Hepatocyte (in vitro differentiated cells): Measurements from ENCODE around the gene RAB21.

ENCODE experiments used
- CTCF ChIP-seq: fragments of 200-600 bp; sonication (generic); IDR thresholded peaks from 2 replicates; pipeline ENCODE4 v1.5.1; 2016; ENCODE audit warnings: antibody characterized with exemption, mild to moderate bottlenecking; ENCODE audit not compliant: poor library complexity
- EZH2 ChIP-seq: fragments of 200-600 bp; sonication (generic); IDR thresholded peaks from 2 replicates; pipeline ENCODE4 v1.6.1; 2016; ENCODE audit warnings: antibody characterized with exemption, mild to moderate bottlenecking, borderline replicate concordance
- EZH2phosphoT487 ChIP-seq: fragments of 200-600 bp; sonication (generic); IDR thresholded peaks from one replicate; pipeline ENCODE4 v1.6.1; 2018; ENCODE audit warnings: antibody characterized with exemption, mild to moderate bottlenecking, low read depth, moderate library complexity; ENCODE audit not compliant: unreplicated experiment, severe bottlenecking

DNA sequence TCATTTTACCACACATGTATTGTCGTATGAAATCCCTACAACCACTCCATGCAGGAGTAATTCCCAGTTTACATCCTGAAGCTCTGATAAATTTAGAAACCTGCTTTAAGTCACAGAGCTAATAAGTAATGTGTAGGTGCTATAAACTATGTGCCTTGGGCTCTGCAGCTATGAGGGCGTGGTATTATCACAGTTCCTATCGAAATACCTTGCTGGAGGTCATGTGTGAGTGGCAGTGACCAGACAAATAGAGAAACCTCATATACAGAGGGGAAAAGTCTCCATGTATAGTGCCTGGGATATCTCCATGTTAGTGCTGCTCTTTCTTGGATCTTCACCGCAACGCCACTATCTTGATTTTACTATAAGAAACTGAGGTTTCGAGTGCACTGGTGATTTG, 84.0 kb downstream of the RAB21 start:
- no peak for TF ChIP-seq CTCF
- no peak for TF ChIP-seq EZH2phosphoT487
- no peak for TF ChIP-seq EZH2
